HL-60 (cell line): ENCODE data around the gene RELN.

Source experiments
- DNase-seq, 2 experiments: peaks; one replicate each; pipeline ENCODE4 v3.0.0-alpha.2; 2010 to 2020; ENCODE audit warnings: low read depth in 1 of 2, low spot score in 1 of 2
- H3K27ac ChIP-seq: fragments of 250-450 bp; sonication (Bioruptor Pico); replicated peaks from 2 replicates; pipeline ENCODE4 v1.5.1; 2020; ENCODE audit warnings: mild to moderate bottlenecking, moderate library complexity
- H3K27me3 ChIP-seq: fragments of 250-450 bp; sonication (Bioruptor Pico); 2 replicates; pipeline ENCODE4 v1.5.1; 2021; ENCODE audit warnings: mild to moderate bottlenecking, moderate library complexity; ENCODE audit not compliant: insufficient read depth, poor library complexity, severe bottlenecking
- H3K4me3 ChIP-seq: replicated peaks from 2 replicates; pipeline ENCODE4 v1.5.1; 2011; ENCODE audit warnings: mild to moderate bottlenecking, control low read depth, low read length; ENCODE audit not compliant: insufficient read depth
- CTCF ChIP-seq: IDR thresholded peaks from one replicate; pipeline ENCODE4 v1.5.1; 2011; ENCODE audit warnings: low read length, control low read depth, inconsistent platforms; ENCODE audit not compliant: insufficient read depth
- GABPA ChIP-seq: IDR thresholded peaks from 2 replicates; pipeline ENCODE4 v1.6.1; 2012; ENCODE audit warnings: low read depth
- POLR2AphosphoS5 ChIP-seq: IDR thresholded peaks from 2 replicates; pipeline ENCODE4 v1.6.1; 2012; ENCODE audit warnings: low read depth
- REST ChIP-seq: IDR thresholded peaks from 2 replicates; pipeline ENCODE4 v1.6.1; 2012; ENCODE audit warnings: low read depth; ENCODE audit not compliant: insufficient replicate concordance
- SPI1 ChIP-seq: IDR thresholded peaks from 2 replicates; pipeline ENCODE4 v1.6.1; 2012; ENCODE audit warnings: low read depth, mild to moderate bottlenecking, borderline replicate concordance

Gene RELN

DNA sequence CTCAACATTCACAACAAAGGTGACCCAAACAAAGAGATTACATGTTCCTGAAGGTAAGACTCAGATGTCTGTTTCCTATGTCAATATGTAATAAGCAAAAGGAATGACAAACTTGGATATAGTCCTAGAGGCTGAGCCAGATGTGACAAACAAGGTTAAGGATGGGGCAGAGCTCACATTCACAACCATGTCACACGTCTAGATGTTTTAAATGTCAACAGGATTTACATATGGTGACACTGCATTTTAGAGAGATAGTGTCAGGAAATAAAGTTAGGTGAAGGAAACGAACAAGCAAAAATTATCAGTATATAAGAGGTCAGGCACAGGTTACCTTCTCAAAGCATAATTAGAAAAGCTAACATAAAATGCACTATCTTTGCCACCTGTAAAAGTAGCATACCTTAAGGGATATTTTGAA is 8.4 kb downstream of the RELN start:
- no peak for DNase-seq
- TF ChIP-seq POLR2AphosphoS5: no peak
- H3K27ac ChIP-seq: no peak overlapping the region
- H3K27me3 ChIP-seq: peaks cover 6% of the 10 kb centered on the region
- H3K4me3 ChIP-seq: no peak overlapping the region

DNA sequence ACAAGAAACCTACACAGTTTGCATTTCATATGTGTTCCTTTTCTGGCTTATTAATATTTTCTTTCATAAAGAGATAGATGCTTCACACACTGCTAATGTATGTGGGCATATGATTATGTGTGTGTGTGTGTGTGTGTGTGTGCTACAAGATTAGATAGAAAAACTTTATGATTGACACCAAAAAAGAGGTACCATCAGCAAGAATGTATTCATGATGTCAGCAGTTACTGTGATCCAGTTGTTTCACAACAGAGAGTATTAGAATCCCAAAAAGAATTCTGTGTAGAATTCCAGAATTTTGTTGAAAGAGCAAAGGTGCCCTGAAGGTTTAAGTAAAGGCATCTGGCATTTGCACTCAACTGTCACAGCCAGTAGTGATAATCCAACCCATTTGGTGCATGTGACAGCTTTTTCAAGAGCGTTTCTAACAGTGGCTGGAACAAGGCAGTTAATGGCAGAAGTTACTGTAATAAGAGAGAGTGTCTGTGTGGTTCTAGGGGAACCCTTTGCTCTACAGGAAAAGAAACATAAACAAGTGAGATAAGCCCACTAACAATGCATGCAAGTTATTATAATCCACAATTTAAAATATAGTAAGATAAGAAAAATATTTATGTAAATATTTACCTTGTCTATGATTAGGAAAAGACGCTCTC is 16.6 kb downstream of the RELN start:
- Histone ChIP-seq H3K4me3 (no peak overlapping the region), H3K27ac (no peak overlapping the region), H3K27me3 (no peaks in the 10 kb centered on the region)
- DNase-seq: no peak
- TF ChIP-seq REST (no peak), CTCF (no peak), GABPA (no peak), SPI1 (no peak), POLR2AphosphoS5 (no peak)

DNA sequence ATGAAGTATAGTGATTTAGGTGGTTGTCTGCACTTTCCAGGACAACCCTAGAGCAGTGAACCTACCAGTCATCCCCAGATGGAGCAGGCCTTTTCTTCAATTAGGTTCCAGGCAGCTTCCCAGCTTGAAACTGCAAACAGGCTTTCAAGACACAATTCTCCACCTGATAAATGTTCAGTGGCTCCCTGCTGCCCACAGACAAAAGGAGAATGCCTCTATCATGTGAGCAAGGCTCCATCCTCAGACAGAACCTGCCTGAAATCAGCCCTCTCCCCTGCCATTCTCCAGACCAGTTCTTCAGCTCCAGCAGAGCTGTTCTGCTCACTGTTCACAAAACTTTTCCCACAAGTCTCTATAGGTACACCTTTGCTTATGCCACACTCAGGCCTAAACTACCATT is 22.1 kb downstream of the RELN start:
- no peaks in the 10 kb centered on the region for H3K27me3 ChIP-seq
- no peak overlapping the region for H3K27ac ChIP-seq
- no peak for DNase-seq
- TF ChIP-seq POLR2AphosphoS5 (no peak), GABPA (no peak), SPI1 (no peak), REST (no peak), CTCF (no peak)
- no peak overlapping the region for H3K4me3 ChIP-seq

DNA sequence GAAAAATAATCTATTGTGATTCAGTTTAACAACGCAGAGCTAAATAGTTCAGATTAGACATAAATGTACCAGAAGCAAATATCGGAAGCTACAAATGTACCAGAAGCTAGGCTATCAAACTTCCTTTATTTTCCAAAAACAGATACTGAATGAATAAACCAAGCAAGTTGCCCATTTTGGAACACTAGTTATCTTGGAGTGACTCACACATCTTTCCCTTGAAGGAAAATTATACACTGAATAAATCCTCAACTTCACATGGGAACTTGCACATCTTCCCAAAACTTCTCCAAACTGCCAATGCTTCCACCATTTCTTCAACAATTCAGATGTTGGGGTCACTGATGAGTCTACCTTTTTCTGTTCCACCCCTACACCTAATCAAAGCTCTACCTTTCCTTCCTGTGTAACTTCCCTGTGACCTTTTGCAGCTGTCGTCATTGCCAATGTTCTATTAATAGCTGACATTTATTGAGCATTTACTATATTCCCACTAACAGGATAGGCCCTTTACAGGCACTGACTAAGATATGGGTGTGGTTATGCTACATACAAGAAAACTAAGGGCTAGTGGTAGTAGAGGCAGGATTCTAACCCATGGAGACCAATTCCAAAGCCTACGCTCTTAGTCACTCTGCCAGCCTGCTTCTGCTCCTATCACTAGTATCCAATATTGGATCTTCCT is 22.7 kb downstream of the RELN start:
- H3K27me3 ChIP-seq: no peaks in the 10 kb centered on the region
- no peak for DNase-seq
- TF ChIP-seq CTCF (no peak), POLR2AphosphoS5 (no peak), REST (no peak)
- no peak overlapping the region for H3K27ac ChIP-seq
- H3K4me3 ChIP-seq: no peak overlapping the region
